ENCODE data around the gene EYA2.

EYA2 gene

DNA sequence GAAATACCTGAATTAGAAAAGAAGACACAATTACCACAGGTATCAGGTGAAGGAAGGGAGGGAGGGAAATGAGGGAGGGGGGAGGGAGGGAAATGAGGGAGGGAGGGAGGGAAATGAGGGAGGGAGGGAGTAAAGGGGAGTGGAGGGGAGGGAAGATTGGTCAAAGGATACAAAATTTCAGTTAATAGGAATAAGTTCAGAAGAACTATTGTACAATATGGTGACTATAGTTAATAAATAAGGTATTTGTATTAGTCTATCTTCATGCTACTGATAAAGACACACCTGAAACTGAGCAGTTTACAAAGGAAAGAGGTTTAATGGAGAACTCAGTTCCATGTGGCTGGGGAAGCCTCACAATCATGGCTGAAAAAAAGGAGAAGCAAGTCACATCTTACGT, 185.7 kb downstream of the EYA2 start:
- no peak for DNase-seq

DNA sequence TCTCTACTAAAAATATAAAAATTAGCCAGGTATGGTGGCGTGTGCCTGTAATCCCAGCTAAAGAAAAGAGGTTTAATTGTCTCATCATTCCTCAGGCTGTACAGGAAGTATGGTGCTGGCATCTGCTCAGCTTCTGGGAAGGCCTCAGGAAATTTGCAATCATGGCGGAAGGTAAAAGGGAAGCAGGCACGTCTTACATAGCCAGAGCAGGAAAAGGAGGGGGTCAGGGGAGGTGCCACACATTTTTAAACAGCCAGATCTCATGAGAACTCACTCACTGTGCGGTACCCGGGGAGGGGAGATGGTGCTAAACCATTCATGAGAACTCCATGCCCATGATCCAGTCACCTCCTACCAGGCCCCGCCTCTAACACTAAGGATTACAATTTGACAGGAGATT, 191.7 kb downstream of the EYA2 start:
- DNase-seq: no peak

DNA sequence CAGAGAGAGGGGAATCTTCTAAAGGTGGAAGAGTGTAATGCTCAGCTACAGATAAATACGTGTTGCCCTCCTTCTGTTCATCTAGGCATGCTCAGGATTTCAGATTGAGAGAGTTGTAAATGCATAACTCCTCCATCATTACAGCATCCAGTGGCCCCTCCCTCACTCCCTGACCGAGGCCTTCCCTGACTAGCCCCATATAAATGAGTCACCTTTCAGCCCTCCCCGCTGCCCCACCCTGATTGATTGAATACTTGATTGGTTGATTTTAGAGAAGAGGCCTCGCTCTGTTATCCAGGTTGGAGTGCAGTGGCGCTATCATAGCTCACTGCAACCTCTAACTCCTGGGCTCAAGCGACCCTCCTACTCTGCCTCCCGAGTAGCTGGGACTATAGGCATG, 193.7 kb downstream of the EYA2 start:
- no peak for DNase-seq

DNA sequence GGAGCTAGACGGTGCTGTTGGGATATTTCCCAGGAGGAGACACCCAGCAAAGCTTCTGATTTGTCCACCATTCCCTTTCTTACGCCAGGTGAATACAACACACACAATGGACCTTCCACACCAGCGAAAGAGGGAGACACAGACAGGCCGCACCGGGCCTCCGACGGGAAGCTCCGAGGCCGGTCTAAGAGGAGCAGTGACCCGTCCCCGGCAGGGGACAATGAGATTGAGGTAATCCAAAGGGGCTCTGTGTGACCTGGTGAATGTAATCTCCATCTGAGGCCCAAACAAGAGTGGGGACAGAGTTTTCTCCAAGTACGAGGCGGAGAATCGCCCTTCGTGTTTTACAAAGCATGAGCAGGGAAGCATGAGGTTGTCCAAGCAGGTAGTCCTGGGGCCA, 194.5 kb downstream of the EYA2 start:
- no peak for DNase-seq

DNA sequence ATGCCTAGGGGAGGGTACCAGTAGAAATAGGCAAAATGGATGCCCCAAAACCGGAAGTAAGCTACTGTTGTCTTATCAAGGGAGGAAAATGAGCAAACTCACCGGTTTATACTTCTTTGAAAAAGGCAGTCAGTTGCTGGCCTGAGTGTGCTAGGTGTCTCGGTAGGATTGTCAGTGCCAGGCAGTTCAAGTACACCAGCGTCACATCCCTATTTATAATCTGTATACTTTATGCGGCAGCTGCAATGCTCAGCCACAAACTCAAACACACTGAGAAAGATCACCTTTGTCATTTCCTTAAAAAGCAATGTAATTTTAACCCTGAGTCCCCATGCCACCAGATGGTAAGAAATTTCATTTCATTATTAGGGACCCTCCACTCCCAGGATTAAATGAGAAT, 196.2 kb downstream of the EYA2 start:
- no peak for DNase-seq

DNA sequence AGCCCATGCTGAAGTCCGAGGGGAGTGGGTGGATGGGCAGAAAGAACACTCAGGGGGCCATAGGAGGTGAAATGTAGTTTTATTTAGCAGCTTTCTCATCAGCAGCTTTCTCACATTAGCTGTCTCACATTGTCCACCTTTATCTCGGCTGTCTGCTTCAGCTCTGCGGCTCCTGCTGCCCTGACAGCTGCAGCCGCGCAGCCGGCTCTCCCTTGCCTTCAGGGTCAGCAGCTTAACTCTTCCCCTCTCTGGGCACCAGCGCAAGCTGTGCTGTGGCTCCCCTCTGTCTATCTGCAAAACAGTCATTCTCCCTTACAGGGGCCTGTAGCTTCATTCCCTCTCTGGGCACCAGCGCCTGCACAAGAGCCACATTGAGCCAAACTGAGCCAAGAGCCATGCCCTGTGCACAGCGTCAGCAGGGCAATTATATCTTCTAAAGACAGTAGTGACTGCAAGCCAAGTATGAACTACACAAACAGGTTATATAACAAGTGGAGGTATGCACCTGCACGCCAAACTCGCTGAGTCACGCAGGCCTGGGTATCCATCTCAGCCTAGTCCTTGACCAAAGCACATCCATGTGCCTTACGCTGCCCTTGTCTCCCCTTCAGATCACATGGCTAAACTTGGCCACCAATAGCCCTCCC, 198.8 kb downstream of the EYA2 start:
- no peak for DNase-seq

DNA sequence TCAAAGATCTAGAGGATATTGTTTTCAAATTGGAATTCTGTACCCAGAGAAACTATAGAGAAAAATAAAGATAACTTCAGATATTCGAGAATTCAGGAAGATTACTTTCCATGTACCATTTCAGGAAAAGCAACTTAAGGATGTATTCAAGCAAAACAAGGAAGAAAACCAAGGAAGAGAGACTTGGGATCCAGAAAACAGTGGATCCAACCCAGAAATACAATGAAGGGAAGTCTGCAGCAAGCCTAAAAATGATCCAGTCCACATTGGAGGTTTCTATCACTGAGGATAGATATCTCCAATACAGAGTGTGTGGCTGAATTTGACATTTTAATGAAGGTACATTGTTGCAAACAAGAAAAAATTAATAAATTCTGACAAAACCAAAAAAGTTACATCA, 201.0 kb downstream of the EYA2 start:
- no peak for DNase-seq

DNA sequence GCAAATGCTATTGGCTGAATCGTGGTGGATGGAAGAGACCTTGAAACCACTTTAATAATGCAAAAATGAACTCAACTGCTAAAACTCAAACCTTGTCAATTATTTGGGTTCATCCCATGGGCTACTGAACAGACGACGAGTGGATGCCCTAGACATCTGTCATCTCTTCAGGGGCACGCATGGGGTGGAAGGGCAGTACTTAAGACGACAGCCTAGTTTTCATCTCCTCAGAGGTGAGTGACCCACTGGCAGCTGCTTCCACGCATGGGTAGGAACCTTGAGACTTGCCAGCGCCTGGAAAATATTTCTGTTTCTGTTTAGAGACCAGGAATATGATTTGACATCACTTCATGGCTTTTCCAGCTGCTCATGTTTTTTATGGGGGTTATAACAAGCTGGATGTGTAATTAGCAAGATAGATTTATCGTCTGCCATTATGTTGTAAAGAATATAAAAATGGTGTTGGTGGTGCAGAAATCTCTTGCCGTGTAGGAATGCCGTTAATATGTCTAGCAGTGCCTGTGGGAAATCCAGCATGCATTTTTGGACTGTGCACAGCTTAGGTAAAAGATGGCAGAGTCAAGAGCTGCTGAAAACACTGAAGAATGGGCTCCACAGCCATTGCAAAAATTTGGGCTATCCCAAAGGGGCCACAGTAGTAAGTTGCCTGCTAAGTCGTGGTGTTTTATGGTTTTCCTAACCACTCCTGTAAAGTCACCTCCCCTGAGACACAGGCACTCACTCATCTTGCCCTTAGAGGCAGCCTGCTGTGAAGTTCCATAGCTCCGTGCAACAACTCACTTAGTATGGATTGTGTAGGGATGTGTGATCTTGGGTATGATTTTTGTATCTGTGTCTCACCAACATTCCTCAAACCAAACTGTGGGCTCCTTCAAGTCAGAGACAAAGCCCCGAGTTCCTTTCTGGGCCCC, 203.3 kb downstream of the EYA2 start:
- no peak for DNase-seq

DNA sequence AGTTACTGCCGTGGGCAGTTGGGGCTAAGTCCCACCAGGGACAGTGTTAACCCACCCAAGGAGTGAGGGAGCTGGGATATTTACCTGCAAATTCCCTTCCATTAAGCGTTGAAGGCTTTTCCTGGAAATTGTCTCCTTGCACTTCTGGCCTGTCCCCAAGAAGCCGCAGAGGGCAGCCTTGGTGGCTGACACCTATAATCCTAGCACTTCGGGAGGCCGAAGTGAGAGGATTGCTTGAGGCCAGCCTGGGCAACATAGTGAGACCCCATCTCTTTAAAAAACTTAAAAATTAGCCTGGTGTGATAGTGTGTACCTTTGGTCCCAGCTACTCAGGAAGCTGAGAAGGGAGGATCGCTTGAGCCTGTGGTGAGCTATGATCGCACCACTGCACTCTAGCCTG, 204.4 kb downstream of the EYA2 start:
- DNase-seq: no peak

DNA sequence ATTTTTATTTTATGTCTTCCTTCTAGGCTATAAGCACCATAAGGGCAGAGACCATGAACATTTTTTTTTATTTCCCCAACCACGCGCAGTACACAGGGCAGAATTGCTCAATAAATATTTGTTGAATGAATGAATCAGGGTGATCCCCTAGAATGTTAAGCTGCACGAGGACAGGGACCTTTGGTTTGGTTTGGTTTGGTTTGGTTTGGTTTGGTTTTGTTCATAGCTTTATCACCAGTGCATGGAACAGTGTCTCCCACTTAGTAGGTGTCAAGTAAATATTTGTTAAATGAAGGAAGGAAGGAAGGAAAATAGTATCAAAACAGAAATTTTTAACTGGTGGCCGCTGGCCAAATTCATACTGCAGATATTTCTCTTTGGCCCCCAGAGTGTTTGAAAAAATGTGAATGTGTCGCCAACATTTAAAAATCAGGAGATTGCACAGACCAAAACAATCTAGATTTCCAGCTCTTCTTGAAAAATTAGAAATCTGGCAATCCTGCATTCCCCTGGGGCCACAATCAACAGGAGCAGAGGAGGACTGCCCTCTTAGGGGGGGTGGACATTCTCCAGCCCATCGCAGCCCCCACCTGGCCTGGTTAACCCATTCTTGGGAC, 205.3 kb downstream of the EYA2 start:
- DNase-seq: no peak

DNA sequence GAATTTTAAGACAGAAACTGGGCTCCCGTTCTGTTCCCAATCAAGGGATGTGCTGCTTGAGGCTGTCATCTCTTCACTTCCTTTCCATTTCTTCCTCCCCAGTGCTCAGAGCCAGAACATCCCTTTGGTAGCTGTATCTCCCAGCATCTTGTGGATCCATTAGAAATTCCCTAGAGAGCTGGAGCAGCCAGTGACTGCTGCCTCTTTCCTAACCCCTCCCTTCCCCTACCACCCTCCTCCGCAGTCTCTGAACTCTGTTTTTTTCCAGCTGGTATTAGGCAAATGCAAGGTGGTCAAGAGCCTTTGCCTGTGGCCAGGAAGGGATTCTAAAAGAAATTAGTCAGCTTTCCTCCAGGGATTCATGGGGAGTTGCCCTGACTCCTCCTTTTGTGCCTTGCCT, 208.0 kb downstream of the EYA2 start:
- DNase-seq: no peak

DNA sequence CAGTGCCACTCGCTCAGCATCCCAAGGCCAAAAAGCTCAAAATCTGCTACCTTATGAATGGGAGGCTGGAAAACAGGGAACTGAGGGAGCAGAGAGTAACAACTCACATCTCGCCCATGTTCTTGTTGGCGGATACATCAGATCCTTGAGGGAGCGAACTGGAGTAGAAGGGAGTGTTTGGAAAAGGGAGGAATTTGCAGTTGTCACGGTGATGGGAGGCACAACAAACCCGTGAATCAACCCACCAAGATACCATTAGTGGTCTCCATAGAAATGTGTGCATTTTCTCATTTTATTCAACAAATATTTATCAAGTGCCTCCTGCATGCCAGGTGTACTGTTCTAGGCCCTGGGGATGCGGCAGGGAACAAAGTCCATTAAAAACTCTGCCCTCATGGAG, 212.1 kb downstream of the EYA2 start:
- no peak for DNase-seq

DNA sequence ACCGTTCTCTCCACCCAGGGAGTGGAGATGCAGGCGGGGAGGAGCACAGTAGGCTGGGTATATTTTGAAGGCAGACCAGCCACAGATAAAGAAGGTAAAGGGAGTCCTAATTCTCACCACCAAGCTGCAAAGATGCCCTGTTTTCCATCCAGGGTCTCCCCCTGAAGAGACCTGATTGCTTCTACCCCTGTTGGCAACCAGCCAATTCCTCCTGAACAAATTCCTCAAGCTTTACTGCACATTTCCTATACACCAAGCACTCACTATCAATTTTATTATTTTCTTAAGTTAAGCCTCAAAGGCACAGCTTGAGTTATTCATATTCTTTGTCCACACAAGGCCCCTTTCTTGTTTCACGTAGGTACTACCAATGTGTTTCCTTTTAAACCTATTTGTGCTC, 214.4 kb downstream of the EYA2 start:
- no peak for DNase-seq

DNA sequence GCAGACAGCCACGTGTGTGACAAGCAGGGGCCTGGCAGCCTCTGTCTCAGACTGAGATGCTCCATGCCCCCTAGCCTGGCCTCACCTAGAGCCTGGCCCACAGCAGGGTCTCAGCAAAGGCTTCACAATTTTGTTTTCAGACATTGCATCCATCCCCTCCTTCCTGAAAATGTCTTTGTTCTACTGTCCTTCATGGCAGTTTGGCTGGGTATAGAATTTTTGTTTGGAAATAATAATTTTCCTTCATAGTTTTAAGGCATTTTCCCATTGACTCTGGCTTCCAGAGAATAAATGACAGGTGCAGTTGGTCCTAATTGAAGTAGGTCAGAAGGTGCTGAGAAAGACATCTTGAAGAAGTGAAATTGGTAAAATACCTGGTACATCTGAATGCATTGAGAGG, 216.2 kb downstream of the EYA2 start:
- DNase-seq: no peak

DNA sequence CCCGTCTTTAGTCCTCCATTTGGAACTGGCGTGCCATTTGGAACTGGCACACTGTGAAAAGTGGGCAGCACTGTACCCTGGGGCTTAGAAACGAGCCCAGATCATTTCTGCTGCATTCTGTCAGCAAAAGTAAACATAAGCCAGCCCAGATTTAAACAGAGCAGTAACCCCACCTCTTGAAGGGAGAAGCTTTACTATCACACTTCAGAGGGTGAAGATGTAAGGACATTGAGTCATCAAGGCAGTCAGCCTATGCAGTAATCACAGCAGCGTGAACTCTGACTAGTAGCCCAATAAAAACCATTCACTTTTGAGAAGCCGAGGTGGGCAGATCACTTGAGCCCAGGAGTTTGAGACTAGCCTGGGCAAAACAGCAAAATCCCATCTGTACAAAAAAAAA, 216.9 kb downstream of the EYA2 start:
- DNase-seq: no peak

DNA sequence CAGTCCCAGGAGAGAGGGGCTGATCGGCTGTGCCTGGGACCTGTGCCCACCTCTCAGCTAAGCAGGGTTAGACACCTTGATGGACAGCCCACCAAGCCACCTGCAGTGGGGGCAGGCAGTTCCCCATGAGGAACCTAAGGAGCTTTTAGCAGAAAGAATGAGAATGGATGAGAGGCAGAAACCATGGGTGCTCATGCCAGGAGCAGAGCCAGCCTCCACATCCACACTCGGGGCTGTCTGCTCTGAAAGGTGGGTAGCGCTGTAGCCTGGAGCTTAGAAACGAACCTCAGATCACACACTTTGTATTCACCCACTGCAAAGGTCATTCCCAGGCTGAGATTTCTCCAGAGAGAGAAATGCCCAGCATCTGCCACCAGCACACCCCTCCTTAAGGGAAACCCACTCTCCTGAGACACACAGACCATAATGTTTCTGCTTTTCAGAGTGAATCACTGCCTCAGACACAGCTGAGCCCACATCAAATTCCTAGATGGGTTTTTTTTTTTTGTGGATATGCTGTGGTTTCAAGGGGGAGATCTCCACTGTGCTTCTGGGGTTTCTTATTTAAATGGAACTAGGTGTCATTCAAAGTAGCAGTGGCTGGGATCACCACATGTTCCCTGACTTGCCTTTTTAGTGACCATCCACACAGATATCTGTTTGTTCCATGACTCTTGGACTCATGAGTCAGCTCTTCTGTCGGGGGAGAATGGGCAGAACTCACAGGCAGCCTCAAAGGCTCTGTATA, 218.9 kb downstream of the EYA2 start:
- DNase-seq: no peak

DNA sequence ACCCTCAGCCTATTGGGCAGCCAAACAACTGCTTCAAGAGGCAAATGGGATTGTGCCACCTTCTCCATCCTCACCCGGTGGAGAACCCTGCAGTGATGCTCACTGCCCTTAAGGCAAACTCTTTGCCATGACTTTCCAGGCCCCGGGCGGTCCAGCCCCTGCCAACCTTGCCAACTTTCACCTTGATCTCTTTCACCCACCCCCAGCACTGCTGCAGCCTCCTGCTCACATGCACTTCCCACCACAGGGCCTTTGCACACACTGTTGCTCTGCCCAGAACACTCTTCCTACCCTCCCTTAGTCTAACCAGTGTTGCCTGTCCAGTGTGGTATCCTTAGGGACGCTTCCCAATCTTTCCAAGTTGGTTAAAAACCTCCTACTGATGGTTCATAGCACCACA, 221.1 kb downstream of the EYA2 start:
- no peak for DNase-seq

DNA sequence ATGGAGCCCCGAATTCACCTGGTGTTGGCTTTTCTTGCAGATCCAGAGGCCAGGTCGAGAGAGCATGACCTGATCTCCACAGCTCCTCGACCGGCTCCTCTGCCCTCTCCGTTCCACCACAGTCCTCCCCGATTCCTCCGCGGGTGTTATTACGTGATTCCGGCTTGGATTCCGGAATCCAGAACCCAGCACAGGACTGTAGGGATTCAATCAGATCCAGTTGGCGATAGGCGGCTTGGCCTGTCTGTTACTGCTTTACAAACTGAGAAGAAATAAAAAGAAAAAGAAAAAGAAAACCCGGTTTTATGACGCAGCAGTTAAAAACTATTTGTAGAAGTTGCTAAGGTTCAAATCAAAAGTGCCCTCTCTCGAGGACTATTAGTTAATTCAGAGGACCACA, 222.7 kb downstream of the EYA2 start:
- no peak for DNase-seq

DNA sequence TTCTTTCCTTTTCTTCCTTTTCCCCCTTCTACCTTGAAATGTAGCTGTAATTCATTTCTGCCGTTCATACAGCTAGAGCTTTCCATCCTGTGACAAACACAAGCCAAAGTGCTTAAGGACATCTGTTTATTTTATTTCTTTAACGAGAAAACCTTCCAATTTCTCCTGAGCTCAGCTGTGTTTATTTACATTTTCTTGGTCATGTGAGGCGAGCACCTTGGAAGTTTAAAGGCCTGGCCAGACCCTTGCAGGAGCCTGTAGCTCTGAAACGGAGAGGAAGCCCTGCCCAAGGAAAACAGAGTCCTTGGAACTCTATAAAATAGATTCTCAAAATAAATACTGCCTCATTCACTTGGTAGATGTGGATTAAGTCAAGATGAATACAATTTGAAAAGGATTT, 223.1 kb downstream of the EYA2 start:
- no peak for DNase-seq

DNA sequence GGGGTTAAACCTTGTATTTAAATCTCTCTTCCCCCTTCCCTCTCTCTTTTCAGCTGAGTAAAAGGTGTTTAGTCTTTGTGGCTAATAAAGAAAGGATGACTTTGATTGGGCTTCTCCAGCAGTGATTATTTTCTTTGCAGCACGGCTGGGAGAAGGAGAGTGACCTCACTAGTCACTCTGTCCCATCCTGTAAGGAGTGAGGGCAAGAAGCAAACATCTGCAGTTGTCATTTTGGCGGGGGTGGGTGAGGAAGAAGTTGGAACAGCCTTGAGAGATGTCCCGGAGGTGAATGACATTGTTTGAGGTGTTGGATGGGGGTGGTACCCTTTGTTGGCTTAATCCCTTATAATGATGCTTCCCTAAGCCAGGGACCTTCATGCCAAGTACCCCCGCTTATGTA, 223.6 kb downstream of the EYA2 start:
- no peak for DNase-seq

DNA sequence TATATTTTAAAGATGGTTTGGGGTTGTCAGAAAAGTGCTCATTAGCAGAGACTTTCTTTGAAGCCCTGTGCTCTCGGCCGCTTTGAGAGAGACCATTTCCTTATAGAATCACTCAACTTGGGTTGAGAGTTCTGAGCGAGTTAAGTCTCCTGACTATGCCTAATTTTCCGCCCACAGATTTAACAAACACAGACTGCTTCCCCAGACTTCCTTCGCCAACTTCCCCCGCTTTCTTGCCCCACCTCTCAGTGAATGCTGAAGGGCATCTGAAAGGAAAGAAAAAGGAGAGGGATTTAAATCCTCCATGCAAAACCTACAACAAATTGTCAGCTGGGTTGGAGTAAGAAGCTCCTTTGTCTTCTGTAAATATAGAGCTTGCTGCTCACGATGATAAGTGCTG, 224.0 kb downstream of the EYA2 start:
- DNase-seq: no peak

DNA sequence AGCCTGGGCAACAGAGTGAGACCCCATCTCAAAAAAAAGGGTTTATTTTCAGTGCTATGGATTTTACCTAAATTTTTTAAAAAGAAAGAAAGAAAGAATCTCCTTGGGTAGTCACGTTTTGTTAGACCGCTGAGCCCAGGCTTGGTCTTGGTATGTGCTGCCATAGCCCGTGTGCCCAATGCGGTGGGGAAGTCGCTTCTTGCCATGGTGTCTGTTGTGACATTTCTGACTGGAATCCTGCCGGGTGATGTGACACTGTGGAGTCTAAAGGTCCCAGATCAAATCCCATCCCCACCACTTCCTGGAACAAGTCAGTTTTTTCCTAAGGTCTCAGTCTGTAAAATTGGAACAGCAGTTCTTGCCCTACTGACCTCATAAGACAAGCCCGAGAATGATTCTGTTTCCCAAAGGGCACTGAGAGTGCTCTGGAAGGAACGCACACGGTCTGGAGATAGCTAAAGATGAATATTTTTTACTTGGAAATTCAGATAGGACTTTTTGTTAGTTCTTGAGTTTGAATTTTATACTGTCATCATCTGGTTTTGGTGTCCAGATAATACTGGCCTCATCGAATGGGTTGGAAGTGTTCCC, 225.8 kb downstream of the EYA2 start:
- no peak for DNase-seq

DNA sequence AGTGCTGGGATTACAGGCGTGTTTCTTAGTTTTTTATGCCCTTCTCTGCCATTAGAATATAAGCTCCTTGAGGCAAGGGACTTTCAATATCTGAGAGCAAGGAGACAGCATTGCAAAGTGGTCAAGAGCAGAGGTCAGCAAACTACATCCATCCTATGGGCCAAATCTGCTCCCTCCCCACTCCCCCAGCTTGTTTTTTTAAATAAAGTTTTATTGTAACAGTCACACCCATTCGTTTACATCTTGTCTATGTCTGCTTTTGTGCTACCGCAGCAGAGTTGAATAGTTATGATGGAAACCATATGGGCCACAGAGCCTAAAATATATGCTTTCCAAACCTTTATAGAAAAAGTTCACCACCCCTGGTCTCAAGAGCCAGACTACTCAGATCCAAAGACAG, 227.9 kb downstream of the EYA2 start:
- no peak for DNase-seq

All from KG1 (cell line).